ENCODE measurements around the gene IL6R. TPM values are rescaled to one million over a fixed set of nuclear protein-coding genes. Genes with fewer than 3 reads are reported as not detected.
A peak's percentile ranks its signal among the peaks of the same experiment; 100 is the strongest.

Gene IL6R
- total and polyA plus RNA-seq, 8 donors, result 4.5 to 65.3 (median 5.7) TPM

DNA sequence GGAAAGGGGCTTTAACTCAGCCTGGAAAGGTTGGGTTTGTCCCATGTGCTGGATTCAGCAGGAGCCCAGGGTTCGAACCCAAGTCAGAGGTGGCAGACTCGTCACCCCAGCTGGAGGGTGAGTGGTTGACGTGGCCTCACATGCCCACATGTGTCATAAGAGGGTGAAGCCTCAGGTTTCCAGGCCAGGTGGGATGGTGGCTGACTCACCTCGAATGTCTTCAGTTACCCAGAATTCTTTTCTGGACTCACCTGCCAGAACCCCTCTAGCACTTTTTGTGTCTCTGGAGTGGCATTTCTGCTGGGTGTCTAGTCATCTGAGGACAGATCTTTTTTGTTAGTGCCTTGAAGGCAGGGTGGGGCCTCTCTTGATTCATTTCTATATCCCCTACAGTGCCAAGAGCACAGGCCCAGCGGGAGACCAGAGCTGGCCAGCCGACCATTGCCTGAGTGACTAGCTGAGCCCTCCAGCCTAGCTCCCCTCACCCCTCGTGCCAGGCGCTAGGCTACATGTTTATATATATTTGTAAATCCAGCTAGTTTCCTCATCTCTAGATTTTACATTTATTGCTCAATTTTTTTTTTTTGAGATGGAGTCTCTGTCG lies 28.1 kb downstream of the IL6R start:
- Histone ChIP-seq H3K27me3 (no peaks in the 10 kb centered on the region), H3K27ac (peak overlapping the region; percentile 45 to 81), H3K36me3 (peaks cover 0 to 69% of the 10 kb centered on the region in 2 donors), H3K4me1 (peaks cover 16 to 67% of the 10 kb centered on the region in 2 donors), H3K4me3 (no peak overlapping the region), H3K9me3 (no peaks in the 10 kb centered on the region)
- TF ChIP-seq, protein P1, sequence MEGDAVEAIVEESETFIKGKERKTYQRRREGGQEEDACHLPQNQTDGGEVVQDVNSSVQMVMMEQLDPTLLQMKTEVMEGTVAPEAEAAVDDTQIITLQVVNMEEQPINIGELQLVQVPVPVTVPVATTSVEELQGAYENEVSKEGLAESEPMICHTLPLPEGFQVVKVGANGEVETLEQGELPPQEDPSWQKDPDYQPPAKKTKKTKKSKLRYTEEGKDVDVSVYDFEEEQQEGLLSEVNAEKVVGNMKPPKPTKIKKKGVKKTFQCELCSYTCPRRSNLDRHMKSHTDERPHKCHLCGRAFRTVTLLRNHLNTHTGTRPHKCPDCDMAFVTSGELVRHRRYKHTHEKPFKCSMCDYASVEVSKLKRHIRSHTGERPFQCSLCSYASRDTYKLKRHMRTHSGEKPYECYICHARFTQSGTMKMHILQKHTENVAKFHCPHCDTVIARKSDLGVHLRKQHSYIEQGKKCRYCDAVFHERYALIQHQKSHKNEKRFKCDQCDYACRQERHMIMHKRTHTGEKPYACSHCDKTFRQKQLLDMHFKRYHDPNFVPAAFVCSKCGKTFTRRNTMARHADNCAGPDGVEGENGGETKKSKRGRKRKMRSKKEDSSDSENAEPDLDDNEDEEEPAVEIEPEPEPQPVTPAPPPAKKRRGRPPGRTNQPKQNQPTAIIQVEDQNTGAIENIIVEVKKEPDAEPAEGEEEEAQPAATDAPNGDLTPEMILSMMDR (IDR thresholded peaks at IDR 0.05), result no peak
- intact Hi-C loops (cut with DNase I), result no loop called here
- DNase-seq (peak in 1 of 4 donors; percentile 62), ATAC-seq (peak; percentile 31)

DNA sequence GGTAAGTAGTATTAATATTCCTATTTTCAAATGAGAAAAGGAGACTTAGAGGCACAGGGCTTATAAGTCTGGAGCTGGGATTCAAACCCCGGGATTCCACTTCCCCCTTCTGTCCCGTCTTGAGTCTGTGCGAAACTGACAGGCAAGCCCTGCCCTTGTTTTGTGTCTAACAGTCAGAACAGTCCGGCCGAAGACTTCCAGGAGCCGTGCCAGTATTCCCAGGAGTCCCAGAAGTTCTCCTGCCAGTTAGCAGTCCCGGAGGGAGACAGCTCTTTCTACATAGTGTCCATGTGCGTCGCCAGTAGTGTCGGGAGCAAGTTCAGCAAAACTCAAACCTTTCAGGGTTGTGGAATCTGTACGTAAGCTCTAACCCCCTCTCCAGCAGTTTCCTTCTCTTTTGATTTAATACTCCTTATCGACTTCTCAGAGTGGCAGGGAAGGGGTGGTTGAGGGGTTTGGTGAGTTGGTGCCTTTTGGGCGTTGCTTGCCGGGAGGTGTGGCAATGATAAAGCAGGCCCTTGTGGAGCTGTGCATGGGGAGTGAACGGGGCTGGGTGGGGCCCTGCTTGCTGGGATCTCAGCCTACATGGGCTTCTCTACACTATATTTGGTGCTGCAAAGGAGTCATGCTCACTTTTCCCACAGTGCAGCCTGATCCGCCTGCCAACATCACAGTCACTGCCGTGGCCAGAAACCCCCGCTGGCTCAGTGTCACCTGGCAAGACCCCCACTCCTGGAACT lies 29.4 kb downstream of the IL6R start:
- intact Hi-C loops (cut with DNase I), result no loop called here
- ATAC-seq (peak; percentile 58), DNase-seq (peak in 3 of 4 donors; percentile 71 to 76 (median 75))
- Histone ChIP-seq H3K4me3 (no peak overlapping the region), H3K4me1 (peaks cover 16 to 60% of the 10 kb centered on the region in 2 donors), H3K27ac (peak overlapping the region; percentile 70 to 73), H3K36me3 (peaks cover 0 to 73% of the 10 kb centered on the region in 2 donors), H3K9me3 (no peaks in the 10 kb centered on the region), H3K27me3 (no peaks in the 10 kb centered on the region)
- TF ChIP-seq, protein P1 (IDR thresholded peaks at IDR 0.05), result no peak

GRCh38 chr1:154435599-154436200 lies 30.6 kb downstream of the IL6R start:
- Histone ChIP-seq H3K4me1 (peaks cover 19 to 60% of the 10 kb centered on the region in 2 donors), H3K36me3 (peaks cover 0 to 62% of the 10 kb centered on the region in 2 donors)
- intact Hi-C loops (cut with DNase I), result no loop called here

DNA sequence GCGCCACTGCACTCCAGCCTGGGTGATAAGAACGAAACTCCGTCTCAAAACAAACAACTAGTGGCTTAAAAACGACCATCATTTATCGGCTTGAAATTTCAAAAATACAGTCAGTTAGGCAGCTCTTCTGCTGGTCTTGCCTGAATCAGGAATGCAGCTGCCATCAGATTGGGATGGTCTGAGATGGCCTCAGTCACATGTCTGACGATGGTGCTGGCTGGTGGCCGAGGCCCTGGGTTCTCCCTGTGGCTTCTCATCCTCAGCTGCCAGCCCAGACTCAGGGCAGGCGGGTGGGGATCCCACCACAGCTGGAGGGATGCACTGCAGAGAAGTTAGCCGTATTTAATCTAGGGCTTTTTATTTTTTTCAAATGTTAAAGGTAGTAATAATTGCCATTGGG lies 31.3 kb downstream of the IL6R start:
- H3K27ac ChIP-seq, result no peak overlapping the region
- TF ChIP-seq, protein P1 (IDR thresholded peaks at IDR 0.05), result no peak
- H3K27me3 ChIP-seq, result no peaks in the 10 kb centered on the region
- ATAC-seq (no peak), DNase-seq (no peak)
- peaks cover 13 to 60% of the 10 kb centered on the region in 2 donors for H3K4me1 ChIP-seq
- H3K4me3 ChIP-seq, result no peak overlapping the region
- intact Hi-C loops (cut with DNase I), result no loop called here
- peaks cover 0 to 67% of the 10 kb centered on the region in 2 donors for H3K36me3 ChIP-seq
- no peaks in the 10 kb centered on the region for H3K9me3 ChIP-seq

More at GRCh38 chr1:154435599-154436200, 30.6 kb downstream of the IL6R start:
- H3K27ac ChIP-seq, result peak overlapping the region in 1 of 2 donors; percentile 70
- TF ChIP-seq, protein P1 (IDR thresholded peaks at IDR 0.05), result no peak
- ATAC-seq (no peak), DNase-seq (peak in 1 of 4 donors; percentile 75)
- H3K4me3 ChIP-seq, result no peak overlapping the region
- no peaks in the 10 kb centered on the region for H3K27me3 ChIP-seq
- H3K9me3 ChIP-seq, result no peaks in the 10 kb centered on the region

Data from left lung (tissue), 10 donors.